Hepatocyte (in vitro differentiated cells): ENCODE results near the gene FMNL3. TPM values are rescaled to one million over a fixed set of nuclear protein-coding genes. Genes with fewer than 3 reads are reported as not detected.

Experiments used
- DNase-seq: peaks from one replicate; pipeline ENCODE4 v3.0.0-alpha.2; 2016; ENCODE audit warnings: low spot score
- H2AFZ ChIP-seq: fragments of 200-600 bp; sonication (generic); 2 replicates; pipeline ENCODE4 v1.6.0; 2016; ENCODE audit warnings: antibody characterized with exemption, mild to moderate bottlenecking
- H3K27ac ChIP-seq: fragments of 200-600 bp; sonication (generic); 2 replicates; pipeline ENCODE4 v1.5.1; 2016; ENCODE audit warnings: mild to moderate bottlenecking
- H3K27me3 ChIP-seq: fragments of 200-600 bp; sonication (generic); 2 replicates; pipeline ENCODE4 v1.6.1; 2016
- H3K36me3 ChIP-seq: fragments of 200-600 bp; sonication (generic); replicated peaks from 2 replicates; pipeline ENCODE4 v1.5.1; 2016; ENCODE audit warnings: low read depth; ENCODE audit not compliant: insufficient read depth
- H3K4me1 ChIP-seq: fragments of 200-600 bp; sonication (generic); 2 replicates; pipeline ENCODE4 v1.5.1; 2016; ENCODE audit warnings: mild to moderate bottlenecking, moderate library complexity; ENCODE audit not compliant: insufficient read depth
- H3K4me2 ChIP-seq: fragments of 200-600 bp; sonication (generic); 2 replicates; pipeline ENCODE4 v1.6.0; 2016
- H3K4me3 ChIP-seq: fragments of 200-600 bp; sonication (generic); 2 replicates; pipeline ENCODE4 v1.5.1; 2016; ENCODE audit warnings: mild to moderate bottlenecking
- H3K79me2 ChIP-seq: fragments of 200-600 bp; sonication (generic); 2 replicates; pipeline ENCODE4 v1.6.0; 2017; ENCODE audit warnings: mild to moderate bottlenecking
- H3K9me2 ChIP-seq: fragments of 200-600 bp; sonication (generic); replicated peaks from 2 replicates; pipeline ENCODE4 v1.6.0; 2017; ENCODE audit warnings: mild to moderate bottlenecking; ENCODE audit not compliant: insufficient read depth
- H3K9me3 ChIP-seq: fragments of 200-600 bp; sonication (generic); 2 replicates; pipeline ENCODE4 v1.5.1; 2016; ENCODE audit warnings: low read depth, mild to moderate bottlenecking
- H4K20me1 ChIP-seq: fragments of 200-600 bp; sonication (generic); 2 replicates; pipeline ENCODE4 v1.6.0; 2016; ENCODE audit warnings: mild to moderate bottlenecking; ENCODE audit not compliant: insufficient read depth, poor library complexity, severe bottlenecking
- EZH2 ChIP-seq: fragments of 200-600 bp; sonication (generic); IDR thresholded peaks from 2 replicates; pipeline ENCODE4 v1.6.1; 2016; ENCODE audit warnings: antibody characterized with exemption, mild to moderate bottlenecking, borderline replicate concordance
- EZH2phosphoT487 ChIP-seq: fragments of 200-600 bp; sonication (generic); IDR thresholded peaks from one replicate; pipeline ENCODE4 v1.6.1; 2018; ENCODE audit warnings: antibody characterized with exemption, mild to moderate bottlenecking, low read depth, moderate library complexity; ENCODE audit not compliant: unreplicated experiment, severe bottlenecking
- WGBS: methylation state at CpG from one replicate; pipeline ENCODE4 v1.1.6; 2016; ENCODE audit warnings: low lambda C conversion rate; ENCODE audit errors: missing lambda C conversion rate; 5-methylcytosine and 5-hydroxymethylcytosine counted together
- polyA plus RNA-seq: library from polyadenylated mRNA; unstranded; fragments of >200 nt; fragmentation: Nextera tagmentation; extraction: Ambion mirVana; gene quantifications from 2 replicates; pipeline ENCODE4 v1.2.1, GENCODE V29; 2016
- total RNA-seq: library from RNA; depleted of rRNA; stranded (reverse); fragments of >200 nt; gene quantifications from 2 replicates; pipeline ENCODE4 v1.2.3, GENCODE V29; 2014
- TF ChIP-seq, protein P1 (sequence below): fragments of 200-600 bp; sonication (generic); IDR thresholded peaks from 2 replicates; pipeline ENCODE4 v1.5.1; 2016; ENCODE audit warnings: antibody characterized with exemption, mild to moderate bottlenecking; ENCODE audit not compliant: poor library complexity

FMNL3 gene
- total and polyA plus RNA-seq, 2 experiments from 2014 or later: 5.8 to 8.3 TPM

DNA sequence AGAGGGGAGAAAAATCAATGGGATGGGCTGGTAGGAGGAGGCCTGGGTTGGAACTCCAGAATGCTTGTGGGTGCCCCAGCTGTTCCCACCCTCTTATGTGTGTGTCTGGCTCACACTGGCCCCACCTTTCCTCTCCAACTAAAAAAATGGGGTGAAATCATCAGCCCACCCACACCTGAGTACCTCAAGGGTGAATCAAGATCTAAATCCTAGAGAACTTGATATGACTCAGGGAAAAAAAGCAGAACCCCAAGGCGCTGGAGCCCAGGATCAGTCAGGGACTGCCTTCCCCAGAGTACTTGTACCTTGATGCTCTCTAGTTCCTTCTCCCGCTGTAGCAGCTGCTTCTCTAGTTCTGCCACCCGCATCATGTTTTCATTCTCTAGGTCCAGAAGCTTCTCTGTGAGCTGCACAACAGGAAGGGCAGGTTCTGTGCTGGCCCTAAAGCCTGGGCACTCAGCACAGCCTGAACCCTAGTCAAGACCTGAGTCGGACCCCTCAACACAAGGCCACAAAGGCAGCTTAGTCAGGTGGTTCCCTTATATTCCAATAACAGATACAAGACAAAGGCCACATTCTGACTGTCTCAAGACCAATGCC lies 54.2 kb downstream of the FMNL3 start:
- Histone ChIP-seq H3K36me3 (no peaks in the 10 kb centered on the region), H2AFZ (no peak overlapping the region), H3K27me3 (no peaks in the 10 kb centered on the region), H3K4me2 (no peak overlapping the region), H3K27ac (no peak overlapping the region), H3K9me2 (no peaks in the 10 kb centered on the region), H3K4me3 (no peak overlapping the region), H4K20me1 (no peaks in the 10 kb centered on the region), H3K4me1 (no peaks in the 10 kb centered on the region), H3K9me3 (no peaks in the 10 kb centered on the region), H3K79me2 (no peaks in the 10 kb centered on the region)
- DNase-seq: no peak
- TF ChIP-seq, protein P1, sequence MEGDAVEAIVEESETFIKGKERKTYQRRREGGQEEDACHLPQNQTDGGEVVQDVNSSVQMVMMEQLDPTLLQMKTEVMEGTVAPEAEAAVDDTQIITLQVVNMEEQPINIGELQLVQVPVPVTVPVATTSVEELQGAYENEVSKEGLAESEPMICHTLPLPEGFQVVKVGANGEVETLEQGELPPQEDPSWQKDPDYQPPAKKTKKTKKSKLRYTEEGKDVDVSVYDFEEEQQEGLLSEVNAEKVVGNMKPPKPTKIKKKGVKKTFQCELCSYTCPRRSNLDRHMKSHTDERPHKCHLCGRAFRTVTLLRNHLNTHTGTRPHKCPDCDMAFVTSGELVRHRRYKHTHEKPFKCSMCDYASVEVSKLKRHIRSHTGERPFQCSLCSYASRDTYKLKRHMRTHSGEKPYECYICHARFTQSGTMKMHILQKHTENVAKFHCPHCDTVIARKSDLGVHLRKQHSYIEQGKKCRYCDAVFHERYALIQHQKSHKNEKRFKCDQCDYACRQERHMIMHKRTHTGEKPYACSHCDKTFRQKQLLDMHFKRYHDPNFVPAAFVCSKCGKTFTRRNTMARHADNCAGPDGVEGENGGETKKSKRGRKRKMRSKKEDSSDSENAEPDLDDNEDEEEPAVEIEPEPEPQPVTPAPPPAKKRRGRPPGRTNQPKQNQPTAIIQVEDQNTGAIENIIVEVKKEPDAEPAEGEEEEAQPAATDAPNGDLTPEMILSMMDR: no peak
- TF ChIP-seq EZH2phosphoT487: no peak
- no peak for TF ChIP-seq EZH2
- WGBS: 96% methylated on average over 4 of the region's 4 CpGs

DNA sequence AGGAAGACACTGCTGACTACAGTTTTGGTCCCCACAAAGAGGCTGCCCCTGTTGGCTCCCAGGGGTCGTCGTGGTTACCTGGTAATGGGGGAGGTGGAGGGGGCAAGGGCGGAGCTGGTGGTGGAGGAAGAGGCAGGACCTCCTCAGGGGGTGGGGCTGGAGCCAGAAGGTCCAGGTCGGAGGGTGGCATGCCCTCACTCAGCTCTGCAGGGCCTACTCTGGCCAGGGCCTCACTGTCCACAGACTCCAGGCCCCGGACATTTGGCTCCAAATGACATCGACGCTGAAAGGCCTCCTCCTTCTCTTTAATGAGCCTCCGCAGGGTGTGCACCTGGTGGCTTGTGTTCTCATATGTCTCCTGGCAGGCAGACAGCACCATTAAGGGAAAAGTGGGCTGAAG lies 55.4 kb downstream of the FMNL3 start:
- Histone ChIP-seq H3K27me3 (no peaks in the 10 kb centered on the region), H3K36me3 (no peaks in the 10 kb centered on the region), H4K20me1 (no peaks in the 10 kb centered on the region), H3K9me2 (no peaks in the 10 kb centered on the region), H3K4me3 (no peak overlapping the region), H2AFZ (no peak overlapping the region), H3K27ac (no peak overlapping the region), H3K4me2 (no peak overlapping the region), H3K79me2 (no peaks in the 10 kb centered on the region), H3K9me3 (no peaks in the 10 kb centered on the region), H3K4me1 (no peaks in the 10 kb centered on the region)
- 95% methylated on average over 4 of the region's 8 CpGs for WGBS
- DNase-seq: no peak
- TF ChIP-seq, protein P1: no peak

DNA sequence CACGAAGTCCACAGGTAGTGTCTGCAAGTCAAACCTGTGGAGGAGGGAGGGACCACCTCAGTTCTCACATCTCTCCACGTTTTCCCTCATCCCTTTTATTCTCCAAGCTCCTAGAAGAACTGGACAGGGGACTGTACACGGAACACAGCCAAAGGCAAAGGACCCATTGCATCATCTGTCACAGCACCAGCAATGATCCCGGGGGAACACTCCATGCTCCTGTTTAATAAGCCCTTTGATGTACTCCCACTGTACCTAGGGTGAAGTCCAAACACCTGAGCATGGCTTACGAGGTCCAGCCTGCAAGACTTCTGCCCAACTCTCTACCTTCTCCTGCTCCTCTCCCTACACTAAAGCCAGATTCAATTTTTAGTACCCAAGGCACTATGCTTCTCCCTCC lies 57.3 kb downstream of the FMNL3 start:
- H3K4me1 ChIP-seq: no peaks in the 10 kb centered on the region
- H2AFZ ChIP-seq: no peak overlapping the region
- WGBS: 86% methylated on average over 5 of the region's 5 CpGs
- H3K4me2 ChIP-seq: no peak overlapping the region
- H3K79me2 ChIP-seq: no peaks in the 10 kb centered on the region
- no peaks in the 10 kb centered on the region for H4K20me1 ChIP-seq
- no peak for TF ChIP-seq EZH2
- TF ChIP-seq, protein P1: no peak
- no peak for TF ChIP-seq EZH2phosphoT487
- no peaks in the 10 kb centered on the region for H3K27me3 ChIP-seq
- no peaks in the 10 kb centered on the region for H3K36me3 ChIP-seq
- H3K27ac ChIP-seq: no peak overlapping the region
- no peaks in the 10 kb centered on the region for H3K9me3 ChIP-seq
- no peak overlapping the region for H3K4me3 ChIP-seq
- no peak for DNase-seq
- no peaks in the 10 kb centered on the region for H3K9me2 ChIP-seq

DNA sequence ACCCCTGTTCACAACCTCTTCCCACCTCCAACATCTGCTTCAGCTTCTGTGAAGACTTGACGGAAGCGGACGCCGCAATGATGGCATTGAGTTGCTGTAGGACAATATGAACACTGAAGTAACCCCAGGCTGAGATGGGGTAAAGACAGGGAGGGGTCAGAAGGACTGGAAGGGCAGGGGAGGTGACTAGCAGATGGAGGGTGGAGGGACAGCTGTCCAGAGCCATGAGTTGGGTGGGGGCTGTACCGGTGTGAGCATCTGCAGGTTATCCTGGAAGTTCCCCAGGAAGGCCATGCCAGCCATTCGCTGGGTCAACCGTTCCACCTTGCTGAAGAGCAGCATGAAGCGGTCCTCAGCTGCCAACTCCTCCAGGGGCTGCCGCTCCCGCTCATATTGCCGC lies 57.8 kb downstream of the FMNL3 start:
- Histone ChIP-seq H4K20me1 (no peaks in the 10 kb centered on the region), H3K4me1 (no peaks in the 10 kb centered on the region), H3K4me2 (no peak overlapping the region), H3K27ac (no peak overlapping the region), H3K9me3 (no peaks in the 10 kb centered on the region), H3K4me3 (no peak overlapping the region), H3K79me2 (no peaks in the 10 kb centered on the region), H3K36me3 (no peaks in the 10 kb centered on the region), H3K27me3 (no peaks in the 10 kb centered on the region), H2AFZ (no peak overlapping the region), H3K9me2 (no peaks in the 10 kb centered on the region)
- 97% methylated on average over 11 of the region's 11 CpGs for WGBS
- TF ChIP-seq, protein P1: no peak
- TF ChIP-seq EZH2 (no peak), EZH2phosphoT487 (no peak)
- no peak for DNase-seq
